Thyroid gland (tissue), 4 donors: Measurements from ENCODE around the gene TTN.

Experiments used
- POLR2A ChIP-seq, 2 donors: fragments of 450-650 bp; IDR thresholded peaks; one replicate each; pipeline ENCODE4 v1.6.1; 2017; ENCODE audit warnings: antibody characterized with exemption in 2 of 2, mild to moderate bottlenecking in 2 of 2, moderate library complexity in 1 of 2
- TF ChIP-seq, protein P1 (sequence below), 6 experiments: fragments of 200-600 bp in 3 of 6; fragments of 450-650 bp in 3 of 6; sonication (generic) in 3 of 6; IDR thresholded peaks; one replicate each; pipeline ENCODE4 v1.5.1; 2016 to 2019; ENCODE audit warnings: antibody characterized with exemption in 6 of 6, mild to moderate bottlenecking in 2 of 6, inconsistent platforms in 1 of 6, moderate library complexity in 1 of 6

DNA sequence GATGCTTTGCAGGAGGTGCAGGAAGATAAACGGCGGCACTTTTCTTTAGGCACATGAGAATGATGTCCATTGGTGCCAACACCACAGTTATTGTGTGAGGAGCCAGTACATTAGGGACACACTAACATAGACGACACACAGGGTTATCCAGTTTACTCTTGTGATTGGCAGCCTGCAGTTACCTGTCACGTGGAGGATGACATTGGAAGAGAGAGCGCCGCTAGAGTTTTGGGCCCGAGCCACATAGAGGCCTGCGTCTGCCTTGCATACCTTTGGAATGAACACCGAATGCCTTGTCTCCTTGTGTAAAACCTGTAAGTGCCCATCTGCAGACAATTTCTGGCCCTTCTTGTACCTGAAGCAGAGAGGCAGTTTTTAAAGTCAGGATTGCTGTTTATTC, 26.9 kb upstream of the TTN start:
- TF ChIP-seq, protein P1, sequence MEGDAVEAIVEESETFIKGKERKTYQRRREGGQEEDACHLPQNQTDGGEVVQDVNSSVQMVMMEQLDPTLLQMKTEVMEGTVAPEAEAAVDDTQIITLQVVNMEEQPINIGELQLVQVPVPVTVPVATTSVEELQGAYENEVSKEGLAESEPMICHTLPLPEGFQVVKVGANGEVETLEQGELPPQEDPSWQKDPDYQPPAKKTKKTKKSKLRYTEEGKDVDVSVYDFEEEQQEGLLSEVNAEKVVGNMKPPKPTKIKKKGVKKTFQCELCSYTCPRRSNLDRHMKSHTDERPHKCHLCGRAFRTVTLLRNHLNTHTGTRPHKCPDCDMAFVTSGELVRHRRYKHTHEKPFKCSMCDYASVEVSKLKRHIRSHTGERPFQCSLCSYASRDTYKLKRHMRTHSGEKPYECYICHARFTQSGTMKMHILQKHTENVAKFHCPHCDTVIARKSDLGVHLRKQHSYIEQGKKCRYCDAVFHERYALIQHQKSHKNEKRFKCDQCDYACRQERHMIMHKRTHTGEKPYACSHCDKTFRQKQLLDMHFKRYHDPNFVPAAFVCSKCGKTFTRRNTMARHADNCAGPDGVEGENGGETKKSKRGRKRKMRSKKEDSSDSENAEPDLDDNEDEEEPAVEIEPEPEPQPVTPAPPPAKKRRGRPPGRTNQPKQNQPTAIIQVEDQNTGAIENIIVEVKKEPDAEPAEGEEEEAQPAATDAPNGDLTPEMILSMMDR (IDR thresholded peaks at IDR 0.05): no peak
- TF ChIP-seq POLR2A (IDR thresholded peaks at IDR 0.05): no peak
